Daoy (cell line): ENCODE results near the gene HSPA1A. TPM values are rescaled to one million over a fixed set of nuclear protein-coding genes. Genes with fewer than 3 reads are reported as not detected.

Experiments
- DNase-seq: peaks from one replicate; pipeline ENCODE4 v3.0.0-alpha.2; 2015; ENCODE audit warnings: low read depth
- total RNA-seq: library from RNA; depleted of rRNA; stranded (reverse); fragments of >200 nt; shearing (Covaris generic); gene quantifications from 2 replicates; pipeline ENCODE4 v1.2.3, GENCODE V29; 2014; rRNA removed

The HSPA1A gene
- total RNA-seq, 1 experiment from 2014 or later: 171 TPM

GRCh38 chr6:31865205-31866118 lies 50.1 kb downstream of the HSPA1A start:
- peak; percentile 50 for DNase-seq

Other genes with a start within 250 kb of the HSPA1A start
- 0.11 TPM in 1 of 2 replicates, not detected in the other for gene LTA, start 243.3 kb upstream of the HSPA1A start, total RNA-seq
- gene TNF, start 240.0 kb upstream of the HSPA1A start, total RNA-seq: 1.4 and 4.0 TPM in 2 replicates
- gene LTB, start 233.1 kb upstream of the HSPA1A start, total RNA-seq: 2.1 TPM in 1 of 2 replicates, not detected in the other
- 0.09 and 3.5 TPM in 2 replicates for gene LST1, start 229.3 kb upstream of the HSPA1A start, total RNA-seq
- not detected in 2 replicates for gene NCR3, start 222.5 kb upstream of the HSPA1A start, total RNA-seq
- not detected in 2 replicates for gene AIF1, start 200.3 kb upstream of the HSPA1A start, total RNA-seq
- gene PRRC2A, start 194.8 kb upstream of the HSPA1A start, total RNA-seq: 50.1 and 51.9 TPM in 2 replicates
- gene BAG6, start 162.9 kb upstream of the HSPA1A start, total RNA-seq: 256 and 287 TPM in 2 replicates
- gene APOM, start 159.6 kb upstream of the HSPA1A start, total RNA-seq: 0.18 and 1.4 TPM in 2 replicates
- 15.9 and 18.0 TPM in 2 replicates for gene C6orf47, start 154.8 kb upstream of the HSPA1A start, total RNA-seq
- 32.9 and 40.2 TPM in 2 replicates for gene GPANK1, start 150.5 kb upstream of the HSPA1A start, total RNA-seq
- gene CSNK2B, start 149.5 kb upstream of the HSPA1A start, total RNA-seq: 328 and 376 TPM in 2 replicates
- 0.91 and 6.3 TPM in 2 replicates for gene LY6G5B, start 145.6 kb upstream of the HSPA1A start, total RNA-seq
- gene LY6G5C, start 134.5 kb upstream of the HSPA1A start, total RNA-seq: 1.8 TPM in 1 of 2 replicates, not detected in the other
- 55.2 and 64.4 TPM in 2 replicates for gene ABHD16A, start 112.2 kb upstream of the HSPA1A start, total RNA-seq
- gene LY6G6F, start 108.7 kb upstream of the HSPA1A start, total RNA-seq: not detected in 2 replicates
- not detected in 2 replicates for gene LY6G6D, start 100.2 kb upstream of the HSPA1A start, total RNA-seq
- gene LY6G6C, start 93.8 kb upstream of the HSPA1A start, total RNA-seq: not detected in 2 replicates
- not detected in 2 replicates for gene MPIG6B, start 92.2 kb upstream of the HSPA1A start, total RNA-seq
- 46.1 and 55.6 TPM in 2 replicates for gene DDAH2, start 86.2 kb upstream of the HSPA1A start, total RNA-seq
- 1,198 and 1,241 TPM in 2 replicates for gene CLIC1, start 79.0 kb upstream of the HSPA1A start, total RNA-seq
- 19.9 and 20.9 TPM in 2 replicates for gene MSH5, start 75.5 kb upstream of the HSPA1A start, total RNA-seq
- 0.27 and 1.6 TPM in 2 replicates for gene SAPCD1, start 52.9 kb upstream of the HSPA1A start, total RNA-seq
- gene VWA7, start 38.2 kb upstream of the HSPA1A start, total RNA-seq: 0.34 TPM in 1 of 2 replicates, not detected in the other
- 77.3 and 80.3 TPM in 2 replicates for gene VARS1, start 19.8 kb upstream of the HSPA1A start, total RNA-seq
- 91.8 and 146 TPM in 2 replicates for gene LSM2, start 8.6 kb upstream of the HSPA1A start, total RNA-seq
- gene HSPA1L, start 260 bp upstream of the HSPA1A start, total RNA-seq: 0.12 and 0.80 TPM in 2 replicates
- 194 and 206 TPM in 2 replicates for gene HSPA1B, start 12.2 kb downstream of the HSPA1A start, total RNA-seq
- 46.6 and 51.0 TPM in 2 replicates for gene NEU1, start 47.3 kb downstream of the HSPA1A start, total RNA-seq
- gene SLC44A4, start 63.5 kb downstream of the HSPA1A start, total RNA-seq: not detected in 2 replicates
- gene EHMT2, start 82.2 kb downstream of the HSPA1A start, total RNA-seq: 72.8 and 80.6 TPM in 2 replicates
- 7.5 and 9.8 TPM in 2 replicates for gene ZBTB12, start 86.5 kb downstream of the HSPA1A start, total RNA-seq
- gene C2, start 112.2 kb downstream of the HSPA1A start, total RNA-seq: 0.24 and 1.5 TPM in 2 replicates
- gene CFB, start 130.6 kb downstream of the HSPA1A start, total RNA-seq: 0.18 and 0.86 TPM in 2 replicates
- 180 and 195 TPM in 2 replicates for gene NELFE, start 143.4 kb downstream of the HSPA1A start, total RNA-seq
- gene SKIC2, start 143.6 kb downstream of the HSPA1A start, total RNA-seq: 59.7 and 62.5 TPM in 2 replicates
- gene DXO, start 156.6 kb downstream of the HSPA1A start, total RNA-seq: 24.3 and 26.0 TPM in 2 replicates
- gene C4A, start 166.5 kb downstream of the HSPA1A start, total RNA-seq: 0.27 and 3.2 TPM in 2 replicates
- 0.30 and 3.7 TPM in 2 replicates for gene C4B, start 199.3 kb downstream of the HSPA1A start, total RNA-seq
- not detected in 2 replicates for gene CYP21A2, start 222.9 kb downstream of the HSPA1A start, total RNA-seq